Neural cell (in vitro differentiated cells): ENCODE data around the gene HAL.

Experiments used
- CTCF ChIP-seq: fragments of 450-650 bp; IDR thresholded peaks from 2 replicates; pipeline ENCODE4 v1.5.1; 2014; ENCODE audit warnings: antibody characterized with exemption, mild to moderate bottlenecking, moderate library complexity; ENCODE audit not compliant: poor library complexity, severe bottlenecking
- EZH2 ChIP-seq: fragments of 200-600, 300-800 bp; shearing (Covaris generic), sonication (generic); IDR thresholded peaks from 2 replicates; pipeline ENCODE4 v1.6.1; 2014; ENCODE audit warnings: antibody characterized with exemption, low read length, borderline replicate concordance, mild to moderate bottlenecking; ENCODE audit not compliant: insufficient read depth, poor library complexity, severe bottlenecking
- MXI1 ChIP-seq: fragments of 450-650 bp; conservative IDR thresholded peaks from 2 replicates; pipeline ENCODE4 v1.6.1; 2014; ENCODE audit warnings: antibody characterized with exemption, mild to moderate bottlenecking; ENCODE audit not compliant: poor library complexity, severe bottlenecking
- POLR2AphosphoS5 ChIP-seq: IDR thresholded peaks from 2 replicates; pipeline ENCODE4 v1.6.1; 2012
- REST ChIP-seq: IDR thresholded peaks from 2 replicates; pipeline ENCODE4 v1.6.1; 2012; ENCODE audit warnings: borderline replicate concordance
- TAF1 ChIP-seq: IDR thresholded peaks from 2 replicates; pipeline ENCODE4 v1.6.1; 2012; ENCODE audit warnings: low read depth

DNA sequence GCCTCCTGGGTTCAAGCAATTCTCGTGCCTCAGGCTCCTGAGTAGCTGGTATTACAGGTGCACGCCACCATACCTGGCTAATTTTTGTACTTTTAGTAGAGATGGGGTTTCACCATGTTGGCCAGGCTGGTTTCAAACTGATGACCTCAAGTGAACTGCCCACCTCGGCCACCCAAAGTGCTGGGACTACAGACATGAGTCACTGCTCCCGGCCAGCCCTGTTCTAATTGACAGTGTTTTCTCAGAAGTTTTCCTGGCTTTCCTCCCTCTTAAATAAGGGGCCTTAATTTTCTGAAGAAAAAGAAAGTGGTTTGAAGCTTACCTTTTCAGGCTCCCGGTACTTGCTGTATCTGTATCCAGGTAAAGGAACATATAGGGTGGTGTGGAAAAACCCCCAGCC lies 1.7 kb downstream of the HAL start:
- TF ChIP-seq CTCF (no peak), EZH2 (no peak), POLR2AphosphoS5 (no peak), MXI1 (no peak), TAF1 (no peak), REST (no peak)
